ENCODE data around the gene ALKBH2. TPM values are rescaled to one million over a fixed set of nuclear protein-coding genes. Genes with fewer than 3 reads are reported as not detected.

The ALKBH2 gene
- polyA plus RNA-seq, 1 experiment: 13.2 TPM

DNA sequence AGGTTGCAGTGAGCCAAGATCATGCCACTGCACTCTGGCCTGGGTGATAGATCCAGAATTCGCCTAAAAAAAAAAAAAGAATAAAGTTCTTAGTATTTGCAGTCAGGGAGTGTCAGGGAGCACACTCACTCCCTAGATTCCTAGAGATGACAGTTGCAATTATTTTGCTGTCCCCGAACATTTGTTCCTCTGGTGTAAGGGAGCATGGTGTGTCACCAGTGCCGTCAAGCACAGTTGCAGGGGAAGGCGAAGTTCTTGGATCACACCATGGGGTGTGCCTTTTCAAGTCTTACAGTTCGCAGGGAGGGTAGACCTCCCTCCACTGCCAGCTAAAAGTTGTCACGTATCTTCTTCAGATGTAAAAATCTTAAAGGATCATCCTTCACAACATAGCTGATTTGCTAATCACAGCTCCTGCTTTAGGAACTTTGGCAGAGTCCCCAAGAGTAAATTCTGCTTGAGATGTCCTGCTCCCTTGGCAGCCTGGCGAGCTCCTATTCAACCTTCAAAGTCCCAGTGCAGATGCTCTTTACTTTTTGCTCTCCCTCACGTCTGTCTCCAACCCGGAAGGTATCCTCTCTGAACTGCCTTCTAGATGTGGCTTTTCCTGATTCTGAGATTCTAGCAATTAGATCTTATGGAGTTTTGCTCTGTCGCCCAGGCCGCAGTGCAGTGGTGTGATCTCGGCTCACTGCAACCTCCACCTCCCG lies 34.4 kb upstream of the ALKBH2 start:
- Histone ChIP-seq H3K4me3 (ENCODE audit: low read depth, low read length) (no peak overlapping the region), H3K9me3 (ENCODE audit: control insufficient read depth, insufficient read depth, low read length) (no peaks in the 10 kb centered on the region), H3K27ac (ENCODE audit: low read depth, low read length) (no peak overlapping the region), H3K27me3 (ENCODE audit: control insufficient read depth, insufficient read depth, low read length) (peaks cover 2% of the 10 kb centered on the region)
- POLR2A ChIA-PET: no interaction called here
- CTCF ChIA-PET: interaction anchor here (1.1 to 3.4 kb wide), 2 partner anchors 16 to 136 kb away, joined by 3 to 25 read pairs; no protein-coding TSS in a partner anchor
- no peak for DNase-seq (ENCODE audit: low read depth, low spot score)
- TF ChIP-seq, protein P1, sequence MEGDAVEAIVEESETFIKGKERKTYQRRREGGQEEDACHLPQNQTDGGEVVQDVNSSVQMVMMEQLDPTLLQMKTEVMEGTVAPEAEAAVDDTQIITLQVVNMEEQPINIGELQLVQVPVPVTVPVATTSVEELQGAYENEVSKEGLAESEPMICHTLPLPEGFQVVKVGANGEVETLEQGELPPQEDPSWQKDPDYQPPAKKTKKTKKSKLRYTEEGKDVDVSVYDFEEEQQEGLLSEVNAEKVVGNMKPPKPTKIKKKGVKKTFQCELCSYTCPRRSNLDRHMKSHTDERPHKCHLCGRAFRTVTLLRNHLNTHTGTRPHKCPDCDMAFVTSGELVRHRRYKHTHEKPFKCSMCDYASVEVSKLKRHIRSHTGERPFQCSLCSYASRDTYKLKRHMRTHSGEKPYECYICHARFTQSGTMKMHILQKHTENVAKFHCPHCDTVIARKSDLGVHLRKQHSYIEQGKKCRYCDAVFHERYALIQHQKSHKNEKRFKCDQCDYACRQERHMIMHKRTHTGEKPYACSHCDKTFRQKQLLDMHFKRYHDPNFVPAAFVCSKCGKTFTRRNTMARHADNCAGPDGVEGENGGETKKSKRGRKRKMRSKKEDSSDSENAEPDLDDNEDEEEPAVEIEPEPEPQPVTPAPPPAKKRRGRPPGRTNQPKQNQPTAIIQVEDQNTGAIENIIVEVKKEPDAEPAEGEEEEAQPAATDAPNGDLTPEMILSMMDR (IDR thresholded peaks at IDR 0.05; ENCODE audit: low read depth, low read length): no peak

- DNase-seq (ENCODE audit: low read depth, low spot score): no peak
- no peak overlapping the region for H3K27ac ChIP-seq (ENCODE audit: low read depth, low read length)
Observed at GRCh38 chr12:109126784-109127183, 33.5 kb upstream of the ALKBH2 start.

GRCh38 chr12:109125791-109126190 lies 32.5 kb upstream of the ALKBH2 start:
- Histone ChIP-seq H3K4me3 (ENCODE audit: low read depth, low read length) (no peak overlapping the region), H3K27ac (ENCODE audit: low read depth, low read length) (no peak overlapping the region), H3K9me3 (ENCODE audit: control insufficient read depth, insufficient read depth, low read length) (no peaks in the 10 kb centered on the region), H3K27me3 (ENCODE audit: control insufficient read depth, insufficient read depth, low read length) (peaks cover 2% of the 10 kb centered on the region)
- CTCF ChIA-PET: interaction anchor here (1.5 to 3.8 kb wide), 2 partner anchors 14 to 268 kb away, joined by 5 to 18 read pairs; no protein-coding TSS in a partner anchor
- POLR2A ChIA-PET: no interaction called here
- TF ChIP-seq, protein P1 (IDR thresholded peaks at IDR 0.05; ENCODE audit: low read depth, low read length): no peak
- DNase-seq (ENCODE audit: low read depth, low spot score): no peak

More at GRCh38 chr12:109126784-109127183, 33.5 kb upstream of the ALKBH2 start:
- Histone ChIP-seq H3K4me3 (ENCODE audit: low read depth, low read length) (no peak overlapping the region), H3K9me3 (ENCODE audit: control insufficient read depth, insufficient read depth, low read length) (no peaks in the 10 kb centered on the region), H3K27me3 (ENCODE audit: control insufficient read depth, insufficient read depth, low read length) (peaks cover 2% of the 10 kb centered on the region)
- TF ChIP-seq, protein P1 (IDR thresholded peaks at IDR 0.05; ENCODE audit: low read depth, low read length): no peak
- ChIA-PET CTCF (interaction anchor here (1.1 to 3.4 kb wide), 2 partner anchors 15 to 137 kb away, joined by 3 to 25 read pairs; no protein-coding TSS in a partner anchor), POLR2A (no interaction called here)

DNA sequence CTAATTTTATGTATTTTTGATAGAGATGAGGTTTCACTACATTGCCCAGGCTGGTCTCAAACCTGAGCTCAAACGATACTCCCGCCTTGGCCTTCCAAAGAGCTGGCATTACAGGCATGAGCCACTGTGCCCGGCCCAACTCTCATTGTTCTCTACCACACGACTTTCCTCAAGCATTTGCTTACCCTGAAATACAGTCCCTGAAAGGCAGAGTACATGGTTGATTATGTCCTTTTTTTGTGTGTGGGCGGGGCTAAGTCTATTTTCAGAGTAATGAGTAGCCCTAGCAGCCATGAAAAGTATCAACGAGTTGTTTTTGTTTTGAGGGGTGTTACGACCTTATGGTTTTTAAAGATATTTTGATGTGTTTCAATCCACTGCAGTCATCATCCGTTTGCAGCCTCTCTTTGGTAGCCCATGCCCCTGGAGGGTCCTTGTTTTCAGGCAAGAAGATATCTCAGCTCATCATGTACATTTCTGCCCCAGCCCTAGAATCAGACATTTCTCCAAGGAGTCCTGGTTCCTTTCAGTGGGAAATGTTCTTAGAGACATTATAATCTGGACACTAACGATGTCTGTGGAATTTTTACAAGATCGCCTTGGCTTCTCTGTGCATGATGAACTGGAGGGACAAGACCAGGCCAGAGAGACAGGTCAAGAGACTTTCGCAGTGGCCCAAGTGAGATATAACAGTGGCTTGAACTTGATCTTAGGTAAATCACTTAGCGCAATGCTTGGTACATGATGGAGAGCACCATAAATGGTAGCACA lies 31.8 kb upstream of the ALKBH2 start:
- no peak overlapping the region for H3K4me3 ChIP-seq (ENCODE audit: low read depth, low read length)
- H3K9me3 ChIP-seq (ENCODE audit: control insufficient read depth, insufficient read depth, low read length): no peaks in the 10 kb centered on the region
- CTCF ChIA-PET: interaction anchor here (1.5 to 3.8 kb wide), 2 partner anchors 13 to 269 kb away, joined by 5 to 18 read pairs; no protein-coding TSS in a partner anchor
- POLR2A ChIA-PET: no interaction called here
- no peak for DNase-seq (ENCODE audit: low read depth, low spot score)
- TF ChIP-seq, protein P1 (IDR thresholded peaks at IDR 0.05; ENCODE audit: low read depth, low read length): no peak
- H3K27me3 ChIP-seq (ENCODE audit: control insufficient read depth, insufficient read depth, low read length): peaks cover 2% of the 10 kb centered on the region
- no peak overlapping the region for H3K27ac ChIP-seq (ENCODE audit: low read depth, low read length)

All from AG04450 (cell line).